HTR-8/SVneo (cell line): Measurements from ENCODE around the gene CACNA1C.

ENCODE experiments used
- DNase-seq: peaks from one replicate; pipeline ENCODE4 v3.0.0; 2011; ENCODE audit warnings: low spot score, mixed read lengths; ENCODE audit not compliant: insufficient read length
- FAIRE-seq: peaks from 2 replicates; lab custom pipeline; 2011; peaks lifted over from hg19 to GRCh38; lab: Jason Lieb, UNC

The CACNA1C gene

DNA sequence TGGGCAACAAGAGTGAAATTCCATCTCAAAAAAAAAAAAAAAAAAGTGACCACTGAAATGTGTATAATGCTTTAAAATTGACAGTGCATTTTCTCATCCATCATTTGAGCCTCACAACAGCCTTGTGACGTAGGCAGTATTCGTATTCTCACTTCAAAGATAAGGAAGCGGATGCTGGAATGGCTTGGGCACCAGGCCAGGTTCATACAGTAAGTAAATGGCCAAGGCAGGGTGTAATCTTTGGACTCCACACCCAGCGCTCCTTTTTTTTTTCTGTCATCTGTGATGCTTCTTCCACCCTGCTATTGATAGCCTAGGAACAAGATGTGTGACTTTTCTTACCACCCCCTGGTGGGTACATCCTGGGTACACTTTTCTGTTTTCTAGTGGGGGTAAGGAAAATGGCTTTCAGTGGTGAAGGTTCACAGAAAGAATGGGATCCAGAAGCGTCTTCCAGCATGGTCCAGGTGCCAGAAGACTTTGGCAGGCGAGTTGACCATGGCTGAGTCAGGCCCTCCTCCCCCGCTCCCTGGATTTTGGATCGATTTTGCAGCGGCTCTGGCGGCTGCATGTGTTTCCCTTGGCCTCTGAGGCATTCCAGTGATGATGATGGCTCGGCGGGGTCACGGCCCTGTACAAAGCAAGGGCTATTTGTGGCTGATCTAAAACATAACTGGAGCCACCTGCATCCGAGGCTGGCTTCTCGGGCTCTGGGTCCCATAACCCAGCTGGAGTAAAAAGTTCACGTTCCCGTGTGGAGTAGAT lies 110.6 kb downstream of the CACNA1C start:
- DNase-seq, result no peak
- FAIRE-seq, result no peak

GRCh38 chr12:2165021-2165420 lies 112.2 kb downstream of the CACNA1C start:
- no peak for DNase-seq
- no peak for FAIRE-seq

GRCh38 chr12:2165927-2166326 lies 113.1 kb downstream of the CACNA1C start:
- DNase-seq (no peak), FAIRE-seq (no peak)

DNA sequence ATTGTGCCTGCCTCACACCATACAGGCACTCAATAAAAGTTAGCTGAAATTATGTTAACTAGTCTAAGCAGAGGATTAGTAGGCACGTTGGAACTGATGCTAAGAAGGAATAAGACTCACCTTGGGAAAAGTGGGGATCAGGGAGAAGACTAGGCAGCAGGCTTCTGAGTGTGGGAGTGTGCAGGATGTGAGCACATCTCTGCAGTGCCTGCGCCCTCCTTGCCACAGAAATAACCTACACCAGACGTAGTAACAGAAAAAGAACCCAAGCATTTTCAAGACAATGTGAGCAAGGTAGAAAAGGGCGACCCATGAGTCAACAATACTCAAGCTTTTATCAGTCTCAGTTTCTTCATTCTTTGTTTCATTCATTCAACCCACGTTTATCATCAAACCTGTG lies 113.9 kb downstream of the CACNA1C start:
- FAIRE-seq, result no peak

GRCh38 chr12:2167231-2167630 lies 114.4 kb downstream of the CACNA1C start:
- DNase-seq (no peak), FAIRE-seq (no peak)

More for the DNA sequence above, 113.9 kb downstream of the CACNA1C start:
- no peak for DNase-seq

- DNase-seq, result no peak
- FAIRE-seq, result no peak
Observed at GRCh38 chr12:2168808-2169207, 116.0 kb downstream of the CACNA1C start.

DNA sequence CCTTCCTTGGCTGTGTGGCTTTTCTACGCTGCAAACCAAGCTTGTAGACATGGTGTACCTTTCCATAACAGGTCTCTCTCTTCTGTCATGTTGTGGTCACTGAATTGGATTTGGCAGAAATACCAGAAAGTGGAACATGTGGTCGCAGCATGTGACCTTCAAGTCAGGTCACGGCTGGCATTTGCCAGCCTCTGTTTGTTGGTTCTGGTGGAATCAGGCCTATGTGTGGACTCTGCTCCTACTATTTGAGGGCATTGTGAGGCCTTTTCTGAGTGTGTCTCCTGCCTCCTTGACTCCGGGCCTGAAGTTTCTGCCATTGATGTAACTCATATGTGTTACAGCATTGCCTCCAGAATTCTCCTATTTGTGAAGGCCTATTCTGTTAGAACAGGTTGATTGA lies 116.7 kb downstream of the CACNA1C start:
- no peak for DNase-seq
- no peak for FAIRE-seq

DNA sequence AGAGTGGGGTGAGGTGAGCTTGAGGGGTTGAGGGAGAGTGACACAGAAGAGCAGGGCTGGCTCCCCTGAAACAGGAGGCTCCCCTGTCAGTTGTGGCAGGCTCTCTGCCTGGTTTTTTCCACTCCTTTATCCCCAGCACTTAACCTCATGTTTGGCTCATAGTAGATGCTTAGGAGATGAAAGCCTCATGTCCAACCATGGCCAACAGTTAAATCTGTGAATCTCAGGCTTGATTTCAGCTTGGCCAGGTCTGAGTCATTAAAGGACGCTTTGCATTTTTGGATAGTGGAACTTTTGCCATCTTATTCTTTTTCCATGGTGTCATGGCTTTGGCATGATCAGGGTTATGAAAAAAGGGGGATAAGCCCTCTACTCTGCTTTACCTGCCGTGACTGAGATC lies 117.2 kb downstream of the CACNA1C start:
- FAIRE-seq, result no peak
- DNase-seq, result no peak

DNA sequence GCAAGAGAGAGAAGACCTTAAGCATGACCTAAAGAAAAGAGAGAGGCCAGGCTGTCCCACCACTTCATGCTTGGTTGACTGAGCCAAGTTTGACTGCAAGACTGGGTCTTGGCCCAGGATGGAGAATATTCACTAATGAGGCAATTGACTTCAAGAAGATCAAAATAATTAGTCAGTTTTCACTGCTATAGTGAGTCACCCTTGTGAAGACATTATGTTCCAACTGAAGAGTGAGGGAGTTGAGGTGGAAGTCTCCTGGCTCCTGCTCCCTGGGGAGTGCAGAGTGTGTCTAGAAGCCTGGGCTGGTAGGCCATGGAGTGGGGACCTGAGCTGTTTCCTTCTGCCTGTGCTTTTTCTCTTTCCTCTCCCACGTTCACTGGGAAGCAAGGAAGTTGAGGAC lies 117.6 kb downstream of the CACNA1C start:
- FAIRE-seq (no peak), DNase-seq (no peak)

DNA sequence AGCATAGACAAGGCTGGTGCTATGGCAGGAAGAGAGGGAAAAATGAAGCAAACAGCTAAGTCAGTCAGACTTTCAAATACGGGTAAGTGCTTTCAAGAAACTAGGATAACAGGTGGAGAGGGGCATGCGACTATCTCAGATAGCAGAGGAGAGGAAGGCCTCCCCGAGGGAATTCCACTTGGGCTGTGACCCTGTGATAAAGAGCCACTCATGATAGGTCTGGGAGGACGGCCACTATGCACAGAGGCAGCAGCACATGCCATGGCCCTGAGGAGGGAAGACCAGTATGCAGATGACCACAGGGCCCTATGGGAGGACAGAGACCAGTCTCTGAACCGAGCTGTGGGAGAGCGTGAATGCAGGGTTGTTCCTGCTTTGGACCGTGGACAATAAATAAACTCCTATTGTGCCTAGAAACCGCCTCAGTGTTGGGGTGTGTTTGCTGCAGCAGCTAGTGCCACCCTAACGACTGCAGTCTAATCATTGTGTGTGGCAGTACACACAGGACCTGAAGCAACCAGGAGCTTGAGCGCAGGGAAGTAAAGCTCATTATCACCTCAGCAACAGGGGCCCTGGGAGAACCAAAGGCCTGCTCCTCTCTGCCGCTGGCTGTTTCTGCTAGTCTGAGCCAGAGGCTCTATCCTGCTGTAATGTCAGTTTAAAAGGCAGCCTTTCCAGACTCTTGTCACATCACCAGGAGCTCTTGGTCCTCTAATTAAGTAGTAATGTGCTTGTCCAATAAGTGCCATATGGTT lies 119.1 kb downstream of the CACNA1C start:
- no peak for FAIRE-seq
- no peak for DNase-seq

DNA sequence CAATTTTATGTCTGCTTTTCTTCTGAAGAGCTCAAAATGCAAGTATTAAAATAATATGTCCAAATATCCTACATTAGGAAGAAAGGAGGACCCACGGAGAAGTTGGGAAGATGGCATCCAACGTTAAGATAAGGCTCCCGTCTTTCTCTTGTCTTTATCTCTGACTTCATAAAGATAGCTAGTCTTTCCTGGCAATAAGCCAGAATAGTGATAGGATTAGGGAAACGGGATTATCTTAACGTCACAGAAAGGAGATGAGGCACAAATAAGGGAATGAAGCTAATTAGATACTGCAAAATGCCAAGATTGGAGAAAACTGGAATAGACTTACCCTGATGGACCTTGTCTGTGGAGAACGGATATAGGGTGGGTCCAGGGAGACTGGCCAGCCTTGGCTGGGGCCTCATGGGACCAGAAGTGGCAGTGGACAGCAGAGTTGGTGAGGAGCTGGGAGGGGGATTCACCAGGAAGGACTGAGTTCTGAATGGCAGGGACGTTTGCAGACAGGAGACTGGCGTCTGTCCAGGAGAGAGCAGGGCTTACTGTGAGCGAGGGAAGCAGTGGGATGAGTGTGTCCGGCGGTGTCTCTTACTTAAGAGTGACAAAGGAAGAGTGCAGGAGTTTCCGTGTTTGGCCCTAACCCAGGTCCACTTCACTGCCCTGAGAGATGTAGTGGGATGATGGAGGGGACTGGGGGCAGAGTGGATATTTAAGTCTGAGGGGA lies 119.9 kb downstream of the CACNA1C start:
- FAIRE-seq, result no peak
- no peak for DNase-seq

- FAIRE-seq, result no peak
Observed at GRCh38 chr12:2173971-2174370, 121.2 kb downstream of the CACNA1C start.

GRCh38 chr12:2177003-2177402 lies 124.2 kb downstream of the CACNA1C start:
- FAIRE-seq, result no peak
- no peak for DNase-seq

More at GRCh38 chr12:2173971-2174370, 121.2 kb downstream of the CACNA1C start:
- DNase-seq, result no peak

- no peak for DNase-seq
- FAIRE-seq, result no peak
Observed at GRCh38 chr12:2177751-2178150, 125.0 kb downstream of the CACNA1C start.

- DNase-seq, result no peak
- no peak for FAIRE-seq
Observed at GRCh38 chr12:2179058-2179457, 126.3 kb downstream of the CACNA1C start.

DNA sequence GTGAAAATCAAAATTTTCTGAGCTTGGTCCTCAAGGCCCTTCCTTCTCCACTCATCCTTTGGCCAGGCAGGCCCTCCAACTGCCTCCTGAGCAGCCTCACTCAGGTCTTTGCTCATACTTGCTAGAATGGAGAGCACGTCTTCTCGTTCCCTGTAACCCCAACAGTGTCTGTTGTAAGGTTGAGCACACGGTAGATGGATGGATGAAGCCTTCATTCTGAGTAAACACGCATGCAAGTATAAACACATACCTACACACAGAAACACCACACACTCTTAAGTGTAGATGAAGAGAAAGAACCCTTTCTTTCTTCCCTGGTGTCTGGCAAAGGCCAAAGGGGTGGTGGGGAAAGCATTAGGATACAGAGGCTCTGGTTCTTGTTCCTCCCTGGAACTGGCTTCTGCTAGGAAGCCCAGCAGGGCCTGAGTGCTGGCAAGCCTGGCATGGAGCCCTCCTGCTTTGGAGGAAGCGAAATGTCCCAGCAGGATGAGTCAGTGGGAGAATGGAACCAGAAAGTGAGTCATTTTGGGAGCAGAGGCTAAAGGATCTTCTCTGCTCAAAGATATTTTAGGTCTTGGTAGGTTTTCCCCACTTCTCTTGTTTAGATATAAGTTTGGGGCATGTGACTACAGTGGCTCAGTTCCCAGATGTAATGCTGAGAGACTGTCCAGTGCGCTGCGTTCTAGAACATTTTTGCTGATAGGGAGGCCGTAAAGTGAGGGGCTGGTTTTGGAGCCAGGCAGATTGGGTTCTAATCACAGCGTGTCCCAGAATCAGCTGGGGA lies 127.4 kb downstream of the CACNA1C start:
- peak; percentile 69 for DNase-seq
- FAIRE-seq, result peak; percentile 65

GRCh38 chr12:2180737-2181082 lies 127.9 kb downstream of the CACNA1C start:
- FAIRE-seq (no peak), DNase-seq (no peak)

- FAIRE-seq (no peak), DNase-seq (peak; percentile 26)
Observed at GRCh38 chr12:2183556-2184541, 131.1 kb downstream of the CACNA1C start.

DNA sequence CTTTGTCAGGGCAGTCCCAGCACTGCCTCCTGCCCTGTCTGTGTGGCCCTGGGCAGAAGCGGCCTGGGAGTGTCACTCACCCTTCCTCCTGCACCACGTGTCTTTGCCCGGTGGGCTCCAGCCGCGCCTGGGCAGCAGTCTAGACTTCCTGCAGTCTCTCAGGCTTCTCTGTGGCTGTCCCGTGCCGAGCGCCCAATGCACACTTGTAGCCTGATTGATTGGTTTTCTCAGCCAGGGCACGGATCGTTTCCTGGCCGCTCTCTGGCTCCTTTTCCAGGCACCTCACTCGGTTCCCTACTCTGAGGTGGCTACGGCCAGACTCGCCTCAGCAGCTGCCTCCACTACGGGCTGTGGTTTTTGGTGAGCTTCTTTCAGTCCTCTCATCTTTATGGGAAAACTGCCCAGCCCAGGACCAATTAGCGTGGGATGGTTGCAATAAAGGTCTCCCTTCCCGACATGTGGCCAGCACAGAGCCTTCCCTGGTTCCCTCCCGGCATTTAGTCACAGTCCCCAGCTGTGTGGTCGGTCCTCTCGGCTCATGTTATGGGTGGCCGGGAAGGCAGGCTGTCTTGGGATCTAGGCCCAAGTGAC lies 133.1 kb downstream of the CACNA1C start:
- FAIRE-seq (no peak), DNase-seq (no peak)
